CD4-positive, alpha-beta T cell treated with Interleukin-6 at 100 ng/mL for 8 hours (primary cell): ENCODE measurements around the gene ADAMTS8.

ENCODE experiments used
- DNase-seq: peaks from one replicate; pipeline ENCODE4 v3.0.0-alpha.2; 2020; ENCODE audit warnings: mixed read lengths, low spot score

ADAMTS8 gene

GRCh38 chr11:130462101-130462885, 33.9 kb upstream of the ADAMTS8 start:
- no peak for DNase-seq

- no peak for DNase-seq
Observed at GRCh38 chr11:130459521-130459920, 31.1 kb upstream of the ADAMTS8 start.

- DNase-seq = no peak
Observed at GRCh38 chr11:130458410-130458729, 30.0 kb upstream of the ADAMTS8 start.

GRCh38 chr11:130457623-130458409, 29.4 kb upstream of the ADAMTS8 start:
- DNase-seq = no peak

GRCh38 chr11:130456286-130456685, 27.9 kb upstream of the ADAMTS8 start:
- no peak for DNase-seq

- DNase-seq = no peak
Observed at GRCh38 chr11:130455483-130456127, 27.2 kb upstream of the ADAMTS8 start.

GRCh38 chr11:130454491-130455252, 26.3 kb upstream of the ADAMTS8 start:
- no peak for DNase-seq

GRCh38 chr11:130452940-130453339, 24.5 kb upstream of the ADAMTS8 start:
- no peak for DNase-seq

- DNase-seq = no peak
Observed at GRCh38 chr11:130452176-130452575, 23.8 kb upstream of the ADAMTS8 start.

GRCh38 chr11:130451231-130452019, 23.0 kb upstream of the ADAMTS8 start:
- no peak for DNase-seq

- no peak for DNase-seq
Observed at GRCh38 chr11:130449996-130450769, 21.8 kb upstream of the ADAMTS8 start.

GRCh38 chr11:130449310-130449990, 21.0 kb upstream of the ADAMTS8 start:
- no peak for DNase-seq

- no peak for DNase-seq
Observed at GRCh38 chr11:130448416-130449309, 20.3 kb upstream of the ADAMTS8 start, which contains the start of gene ADAMTS15. TSS of gene ADAMTS15 (plus strand) at chr11:130448645. CDS start at chr11:130448974, 329 bp downstream.

- no peak for DNase-seq
Observed at GRCh38 chr11:130448039-130448415, 19.6 kb upstream of the ADAMTS8 start.

GRCh38 chr11:130445788-130446187, 17.4 kb upstream of the ADAMTS8 start:
- DNase-seq = no peak

- DNase-seq = no peak
Observed at GRCh38 chr11:130442737-130443136, 14.3 kb upstream of the ADAMTS8 start.

GRCh38 chr11:130441719-130442118, 13.3 kb upstream of the ADAMTS8 start:
- DNase-seq = no peak

GRCh38 chr11:130439876-130440275, 11.5 kb upstream of the ADAMTS8 start:
- DNase-seq = no peak

- peak; percentile 5 for DNase-seq
Observed at GRCh38 chr11:130439160-130439519, 10.7 kb upstream of the ADAMTS8 start.
